Endodermal cell (in vitro differentiated cells): Measurements from ENCODE around the gene ADGRD2. TPM values are rescaled to one million over a fixed set of nuclear protein-coding genes. Genes with fewer than 3 reads are reported as not detected.

Experiments used
- DNase-seq: peaks from one replicate; pipeline ENCODE4 v3.0.0-alpha.2; 2017
- H3K27ac ChIP-seq: 2 replicates; pipeline ENCODE4 v1.5.1; 2013; ENCODE audit warnings: mild to moderate bottlenecking, low read depth, low read length, moderate library complexity
- H3K27me3 ChIP-seq: 2 replicates; pipeline ENCODE4 v1.6.1; 2013; ENCODE audit warnings: mild to moderate bottlenecking, low read length, moderate library complexity; ENCODE audit not compliant: insufficient read depth, control insufficient read depth, poor library complexity, severe bottlenecking
- H3K36me3 ChIP-seq: 2 replicates; pipeline ENCODE4 v1.7.0; 2013; ENCODE audit warnings: mild to moderate bottlenecking, low read length, moderate library complexity; ENCODE audit not compliant: control insufficient read depth, insufficient read depth
- H3K4me1 ChIP-seq: one replicate; pipeline ENCODE4 v1.7.0; 2013; ENCODE audit warnings: low read length; ENCODE audit not compliant: control insufficient read depth, insufficient read depth
- H3K4me3 ChIP-seq: 2 replicates; pipeline ENCODE4 v1.5.1; 2013; ENCODE audit warnings: mild to moderate bottlenecking, low read length, moderate library complexity
- H3K9ac ChIP-seq: 2 replicates; pipeline ENCODE4 v1.6.1; 2013; ENCODE audit warnings: mild to moderate bottlenecking, low read length, moderate library complexity; ENCODE audit not compliant: poor library complexity, severe bottlenecking; ENCODE audit errors: extremely low read depth
- H3K9me3 ChIP-seq: 2 replicates; pipeline ENCODE4 v1.6.1; 2013; ENCODE audit warnings: mild to moderate bottlenecking, low read length, moderate library complexity; ENCODE audit not compliant: control insufficient read depth
- H3K27ac Mint-ChIP-seq: 2 replicates; pipeline ENCODE4 v1.8.0; 2020; ENCODE audit warnings: mixed read lengths
- H3K27me3 Mint-ChIP-seq: 2 replicates; pipeline ENCODE4 v1.8.0; 2021; ENCODE audit warnings: mild to moderate bottlenecking, mixed read lengths; ENCODE audit not compliant: insufficient read depth
- H3K36me3 Mint-ChIP-seq: 2 replicates; pipeline ENCODE4 v1.8.0; 2020; ENCODE audit warnings: low read depth, mixed read lengths
- H3K4me1 Mint-ChIP-seq: 2 replicates; pipeline ENCODE4 v1.8.0; 2020; ENCODE audit warnings: mixed read lengths
- H3K4me3 Mint-ChIP-seq: 2 replicates; pipeline ENCODE4 v1.8.0; 2020; ENCODE audit warnings: mild to moderate bottlenecking, moderate library complexity, mixed read lengths
- H3K9me3 Mint-ChIP-seq: 2 replicates; pipeline ENCODE4 v1.8.0; 2020; ENCODE audit warnings: mild to moderate bottlenecking, mixed read lengths
- WGBS, 2 experiments: methylation state at CpG; one replicate each; pipeline versions ENCODE4 v1.1.5 to v1.1.7; 2013; ENCODE audit warnings: missing lambda C conversion rate in 2 of 2, mixed read lengths in 1 of 2; ENCODE audit not compliant: insufficient coverage in 1 of 2, insufficient read length in 1 of 2; 5-methylcytosine and 5-hydroxymethylcytosine counted together
- total RNA-seq, 2 donors: library from RNA; stranded (reverse); fragmentation: NEBNext Ultra II Directional in 1 of 2; extraction: Animal tissue kit (Norgen Biotek cat#: 25700) in 1 of 2; gene quantifications; 2 replicates in 1 of 2; 3 replicates in 1 of 2; pipeline ENCODE4 v1.2.1, GENCODE V29; 2021
- TF ChIP-seq, protein P1 (sequence below): fragments of 200-600 bp; sonication (generic); conservative IDR thresholded peaks from 2 replicates; pipeline ENCODE4 v1.5.0; 2021; ENCODE audit warnings: antibody characterized with exemption, mild to moderate bottlenecking

The ADGRD2 gene
- total RNA-seq, 2 donors from 2014 or later, result 0.33 to 0.40 TPM

DNA sequence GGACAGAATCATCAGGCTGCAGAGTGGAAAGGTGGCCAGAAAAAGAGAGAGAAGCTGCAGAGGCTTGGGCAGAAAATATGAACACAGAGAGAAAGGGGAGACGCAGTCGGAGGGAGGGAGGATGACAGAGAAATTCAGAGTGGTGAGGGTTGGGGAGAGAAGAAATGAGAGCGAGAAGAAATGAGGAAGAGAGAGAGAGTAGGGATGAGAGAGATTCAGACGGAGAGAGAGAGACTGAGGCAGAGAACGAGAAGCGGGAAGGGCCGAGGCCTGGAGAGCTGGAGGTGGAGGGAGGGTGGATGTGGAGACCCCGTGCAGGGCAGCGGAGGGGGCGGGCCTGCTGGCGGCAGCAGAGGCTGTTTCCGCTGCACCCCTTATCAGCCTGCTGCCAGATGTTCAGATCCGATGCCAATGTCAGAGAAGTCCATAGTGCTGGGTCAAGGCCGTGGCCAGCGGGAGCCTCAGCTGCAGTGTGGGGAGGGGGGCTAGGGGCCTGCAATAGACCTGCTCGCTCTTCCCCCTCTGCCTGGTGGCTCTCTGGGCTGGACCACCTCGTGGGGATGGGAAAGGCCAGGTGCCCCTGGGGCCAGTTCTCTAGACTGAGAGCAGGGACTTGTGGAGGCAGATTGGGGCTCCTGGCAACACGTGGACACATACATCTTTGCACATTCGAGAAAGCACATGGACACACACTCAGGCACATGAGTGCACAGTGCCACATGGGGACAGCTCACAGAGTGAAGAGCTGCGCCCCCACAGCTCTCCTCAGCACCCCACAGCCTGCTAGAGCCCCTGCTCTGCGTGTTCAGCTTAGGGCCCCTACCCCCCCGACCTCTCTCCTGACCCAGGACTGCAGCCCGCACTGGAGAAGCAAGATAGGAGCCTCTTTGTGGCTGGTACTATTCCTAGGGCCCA lies 61.9 kb downstream of the ADGRD2 start:
- TF ChIP-seq, protein P1, sequence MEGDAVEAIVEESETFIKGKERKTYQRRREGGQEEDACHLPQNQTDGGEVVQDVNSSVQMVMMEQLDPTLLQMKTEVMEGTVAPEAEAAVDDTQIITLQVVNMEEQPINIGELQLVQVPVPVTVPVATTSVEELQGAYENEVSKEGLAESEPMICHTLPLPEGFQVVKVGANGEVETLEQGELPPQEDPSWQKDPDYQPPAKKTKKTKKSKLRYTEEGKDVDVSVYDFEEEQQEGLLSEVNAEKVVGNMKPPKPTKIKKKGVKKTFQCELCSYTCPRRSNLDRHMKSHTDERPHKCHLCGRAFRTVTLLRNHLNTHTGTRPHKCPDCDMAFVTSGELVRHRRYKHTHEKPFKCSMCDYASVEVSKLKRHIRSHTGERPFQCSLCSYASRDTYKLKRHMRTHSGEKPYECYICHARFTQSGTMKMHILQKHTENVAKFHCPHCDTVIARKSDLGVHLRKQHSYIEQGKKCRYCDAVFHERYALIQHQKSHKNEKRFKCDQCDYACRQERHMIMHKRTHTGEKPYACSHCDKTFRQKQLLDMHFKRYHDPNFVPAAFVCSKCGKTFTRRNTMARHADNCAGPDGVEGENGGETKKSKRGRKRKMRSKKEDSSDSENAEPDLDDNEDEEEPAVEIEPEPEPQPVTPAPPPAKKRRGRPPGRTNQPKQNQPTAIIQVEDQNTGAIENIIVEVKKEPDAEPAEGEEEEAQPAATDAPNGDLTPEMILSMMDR, result no peak
- H3K27me3 ChIP-seq, result no peaks in the 10 kb centered on the region
- WGBS, 2 experiments, result 84% methylated on average over 11 to 23 of the region's 23 CpGs
- H3K36me3 ChIP-seq, result no peaks in the 10 kb centered on the region
- H3K9ac ChIP-seq, result no peak overlapping the region
- H3K4me1 ChIP-seq, result peaks cover 4% of the 10 kb centered on the region
- DNase-seq, result peak; percentile 60
- no peak overlapping the region for H3K27ac ChIP-seq
- no peaks in the 10 kb centered on the region for H3K27me3 Mint-ChIP-seq
- H3K27ac Mint-ChIP-seq, result no peak overlapping the region
- H3K9me3 ChIP-seq, result no peaks in the 10 kb centered on the region
- no peak overlapping the region for H3K4me3 Mint-ChIP-seq
- H3K4me1 Mint-ChIP-seq, result peaks cover 7% of the 10 kb centered on the region
- no peak overlapping the region for H3K4me3 ChIP-seq
- no peaks in the 10 kb centered on the region for H3K9me3 Mint-ChIP-seq
- H3K36me3 Mint-ChIP-seq, result peaks cover 2% of the 10 kb centered on the region

DNA sequence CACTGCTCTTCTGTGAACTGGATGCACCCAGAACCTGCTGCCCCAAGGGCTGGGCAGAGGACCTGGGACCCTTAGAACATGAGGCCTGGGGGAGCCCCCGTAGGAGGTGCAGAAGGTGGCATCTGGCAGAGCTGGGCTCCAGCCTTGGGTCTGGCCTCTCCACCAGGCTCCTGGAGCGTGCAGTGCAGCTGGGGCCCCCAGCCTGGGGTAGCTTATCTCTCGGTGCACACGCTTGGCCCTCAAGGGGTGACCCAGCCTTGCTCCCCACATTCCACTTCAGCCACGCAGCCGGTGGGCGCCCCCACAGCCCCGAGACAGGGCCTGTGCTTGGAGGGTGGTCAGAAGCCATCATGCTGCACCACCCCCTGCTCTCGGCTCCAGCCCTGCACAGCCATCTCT lies 62.6 kb downstream of the ADGRD2 start:
- no peak overlapping the region for H3K4me3 Mint-ChIP-seq
- H3K9me3 ChIP-seq, result no peaks in the 10 kb centered on the region
- H3K27me3 ChIP-seq, result no peaks in the 10 kb centered on the region
- H3K4me3 ChIP-seq, result no peak overlapping the region
- DNase-seq, result peak; percentile 54
- no peak overlapping the region for H3K27ac Mint-ChIP-seq
- H3K4me1 ChIP-seq, result peaks cover 4% of the 10 kb centered on the region
- no peaks in the 10 kb centered on the region for H3K27me3 Mint-ChIP-seq
- TF ChIP-seq, protein P1, result no peak
- WGBS, 2 experiments, result 87 to 95% methylated on average over 6 to 9 of the region's 9 CpGs
- no peaks in the 10 kb centered on the region for H3K36me3 ChIP-seq
- peaks cover 7% of the 10 kb centered on the region for H3K36me3 Mint-ChIP-seq
- H3K27ac ChIP-seq, result no peak overlapping the region
- H3K9ac ChIP-seq, result no peak overlapping the region
- H3K9me3 Mint-ChIP-seq, result no peaks in the 10 kb centered on the region
- peaks cover 7% of the 10 kb centered on the region for H3K4me1 Mint-ChIP-seq

DNA sequence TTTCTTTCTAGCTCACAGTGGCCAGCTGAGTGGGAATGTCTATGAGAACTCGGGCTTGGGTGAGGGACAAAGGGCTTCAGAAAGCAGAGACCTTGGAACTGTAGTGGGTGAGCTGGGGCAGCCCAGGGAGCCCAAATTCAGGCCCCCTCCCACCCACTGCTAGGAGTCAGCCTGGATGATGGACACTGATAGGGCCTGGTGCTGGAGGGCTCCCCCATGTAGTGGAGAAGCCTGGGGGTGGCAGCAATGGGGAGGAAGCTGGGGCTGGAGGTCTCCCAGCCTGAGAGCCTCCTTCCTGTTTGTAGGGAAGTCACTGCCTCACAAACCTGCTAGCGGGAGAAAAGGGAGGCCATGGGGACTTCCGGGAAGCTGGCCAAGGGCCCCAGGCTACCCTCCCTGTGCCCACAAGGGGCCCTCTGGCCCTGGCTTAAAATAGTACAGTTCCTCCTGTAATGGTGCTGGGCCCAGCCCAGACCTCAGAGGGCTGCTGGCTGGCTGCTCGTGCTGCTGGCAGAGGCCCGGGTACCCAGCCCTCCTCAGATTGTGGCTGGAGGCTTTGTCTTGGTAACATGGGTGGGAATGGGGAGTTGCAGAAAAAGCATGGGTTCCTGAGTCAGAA lies 63.2 kb downstream of the ADGRD2 start:
- H3K27ac ChIP-seq, result no peak overlapping the region
- no peaks in the 10 kb centered on the region for H3K27me3 ChIP-seq
- H3K9ac ChIP-seq, result no peak overlapping the region
- peaks cover 14% of the 10 kb centered on the region for H3K36me3 Mint-ChIP-seq
- no peak overlapping the region for H3K4me3 ChIP-seq
- DNase-seq, result no peak
- H3K27ac Mint-ChIP-seq, result no peak overlapping the region
- H3K36me3 ChIP-seq, result no peaks in the 10 kb centered on the region
- TF ChIP-seq, protein P1, result no peak
- H3K4me3 Mint-ChIP-seq, result no peak overlapping the region
- H3K27me3 Mint-ChIP-seq, result no peaks in the 10 kb centered on the region
- no peaks in the 10 kb centered on the region for H3K9me3 ChIP-seq
- H3K9me3 Mint-ChIP-seq, result no peaks in the 10 kb centered on the region
- H3K4me1 ChIP-seq, result peaks cover 4% of the 10 kb centered on the region
- peaks cover 7% of the 10 kb centered on the region for H3K4me1 Mint-ChIP-seq
- WGBS, 2 experiments, result 88 to 94% methylated on average over 2 to 5 of the region's 5 CpGs
